Calu3 (cell line): Measurements from ENCODE around the gene PUS10. TPM values are rescaled to one million over a fixed set of nuclear protein-coding genes. Genes with fewer than 3 reads are reported as not detected.
"Not testable (repeated sequence)": the region's sequence is repeated elsewhere in the genome, so short reads cannot be mapped to it uniquely, and the experiment has no call there.

Experiments
- BruUV-seq: library from RNA; stranded (reverse); fragments of 400-500 nt; replicated peaks from 2 replicates; lab custom pipeline; 2021; lab: Mats Ljungman, UMichigan
- CTCF ChIA-PET: fragments of 300-600 bp; sonication (Branson Sonifier 250); formaldehyde crosslinking; loops from one replicate; lab custom pipeline; 2022; ENCODE audit warnings: antibody characterized with exemption; lab: Charles Lee
- DNase-seq: peaks from one replicate; pipeline ENCODE4 v3.0.0; 2022
- H3K27ac Mint-ChIP-seq: one replicate; pipeline ENCODE4 v1.8.0; 2022; ENCODE audit warnings: mixed read lengths; ENCODE audit not compliant: unreplicated experiment
- H3K27me3 Mint-ChIP-seq: one replicate; pipeline ENCODE4 v1.8.0; 2022; ENCODE audit warnings: mixed read lengths; ENCODE audit not compliant: unreplicated experiment
- H3K36me3 Mint-ChIP-seq: one replicate; pipeline ENCODE4 v1.8.0; 2022; ENCODE audit warnings: mild to moderate bottlenecking, moderate library complexity, mixed read lengths; ENCODE audit not compliant: insufficient read depth, unreplicated experiment
- H3K4me1 Mint-ChIP-seq: one replicate; pipeline ENCODE4 v1.8.0; 2022; ENCODE audit warnings: mild to moderate bottlenecking, low read depth, mixed read lengths; ENCODE audit not compliant: unreplicated experiment
- H3K4me3 Mint-ChIP-seq: one replicate; pipeline ENCODE4 v1.8.0; 2022; ENCODE audit warnings: mild to moderate bottlenecking, low read depth, moderate library complexity, mixed read lengths; ENCODE audit not compliant: unreplicated experiment
- H3K9me3 Mint-ChIP-seq: one replicate; pipeline ENCODE4 v1.8.0; 2022; ENCODE audit warnings: low read depth, mixed read lengths; ENCODE audit not compliant: unreplicated experiment
- CTCF ChIP-seq: fragments of 200-600 bp; IDR thresholded peaks from one replicate; pipeline ENCODE4 v1.8.0; 2022; ENCODE audit warnings: antibody characterized with exemption; ENCODE audit not compliant: unreplicated experiment
- intact Hi-C: fragments of 100-400 bp; cut with micrococcal nuclease; formaldehyde crosslinking; loops from one replicate; pipeline ENCODE4 v1.10.0; 2022; ENCODE audit not compliant: unreplicated experiment
- total RNA-seq: library from RNA; stranded (reverse); gene quantifications from 2 replicates; pipeline ENCODE4 v1.2.3, GENCODE V29; 2022

PUS10 gene
- total RNA-seq, 1 experiment from 2014 or later, result 7.2 TPM

GRCh38 chr2:61042807-61043206 is 24.8 kb upstream of the PUS10 start:
- H3K27me3 Mint-ChIP-seq, result no peaks in the 10 kb centered on the region
- no peak overlapping the region for H3K27ac Mint-ChIP-seq
- intact Hi-C loops, result no loop called here
- H3K36me3 Mint-ChIP-seq, result peaks cover 24% of the 10 kb centered on the region
- H3K4me3 Mint-ChIP-seq, result no peak overlapping the region
- H3K4me1 Mint-ChIP-seq, result no peaks in the 10 kb centered on the region
- peaks cover 9% of the 10 kb centered on the region for H3K9me3 Mint-ChIP-seq
- no peak for TF ChIP-seq CTCF
- CTCF ChIA-PET, result no interaction called here
- no peak for DNase-seq
- BruUV-seq, result no TSS peak

DNA sequence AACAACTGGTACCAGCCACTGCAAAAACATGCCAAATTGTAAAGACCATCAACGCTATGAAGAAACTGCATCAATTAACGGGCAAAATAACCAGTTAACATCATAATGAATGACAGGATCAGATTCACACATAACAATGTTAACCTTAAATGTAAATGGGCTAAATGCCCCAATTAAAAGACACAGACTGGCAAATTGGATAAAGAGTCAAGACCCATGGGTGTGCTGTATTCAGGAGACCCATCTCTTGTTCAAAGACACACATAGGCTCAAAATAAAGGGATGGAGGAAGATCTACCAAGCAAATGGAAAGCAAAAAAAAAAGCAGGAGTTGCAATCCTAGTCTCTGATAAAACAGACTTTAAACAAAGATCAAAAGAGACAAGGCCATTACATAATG is 18.6 kb upstream of the PUS10 start:
- not testable (repeated sequence) for BruUV-seq

DNA sequence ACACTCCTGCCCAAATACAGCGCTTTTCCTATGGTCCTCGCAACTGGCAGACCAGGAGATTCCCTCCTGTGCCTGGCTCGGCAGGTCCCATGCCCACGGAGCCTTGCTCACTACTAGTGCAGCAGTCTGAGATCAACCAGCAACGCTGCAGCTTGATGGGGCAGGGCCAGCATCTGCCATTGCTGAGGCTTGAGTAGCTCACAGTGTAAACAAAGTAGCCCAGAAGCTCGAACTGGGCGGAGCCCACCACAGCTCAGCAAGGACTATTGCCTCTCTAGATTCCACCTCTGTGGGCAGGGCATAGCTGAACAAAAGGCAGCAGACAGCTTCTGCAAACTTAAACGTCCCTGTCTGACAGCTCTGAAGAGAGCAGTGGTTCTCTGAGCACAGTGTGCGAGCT is 16.5 kb upstream of the PUS10 start:
- H3K4me1 Mint-ChIP-seq, BruUV-seq, H3K27ac Mint-ChIP-seq, intact Hi-C loops, H3K27me3 Mint-ChIP-seq, DNase-seq, H3K4me3 Mint-ChIP-seq: not testable (repeated sequence)
- Mint-ChIP-seq H3K36me3 (peaks cover 35% of the 10 kb centered on the region), H3K9me3 (peaks cover 26% of the 10 kb centered on the region)
- CTCF ChIA-PET, result interaction anchor here (0.6 kb wide), 1 partner anchor 217 kb away, joined by 3 read pairs; no protein-coding TSS in a partner anchor

More for the DNA sequence above, 18.6 kb upstream of the PUS10 start:
- H3K27ac Mint-ChIP-seq, H3K4me1 Mint-ChIP-seq, intact Hi-C loops, DNase-seq, H3K4me3 Mint-ChIP-seq, H3K27me3 Mint-ChIP-seq: not testable (repeated sequence)
- CTCF ChIA-PET, result interaction anchor here (0.7 kb wide), 1 partner anchor 407 kb away, joined by 3 read pairs; no protein-coding TSS in a partner anchor
- Mint-ChIP-seq H3K36me3 (peaks cover 32% of the 10 kb centered on the region), H3K9me3 (peaks cover 32% of the 10 kb centered on the region)

DNA sequence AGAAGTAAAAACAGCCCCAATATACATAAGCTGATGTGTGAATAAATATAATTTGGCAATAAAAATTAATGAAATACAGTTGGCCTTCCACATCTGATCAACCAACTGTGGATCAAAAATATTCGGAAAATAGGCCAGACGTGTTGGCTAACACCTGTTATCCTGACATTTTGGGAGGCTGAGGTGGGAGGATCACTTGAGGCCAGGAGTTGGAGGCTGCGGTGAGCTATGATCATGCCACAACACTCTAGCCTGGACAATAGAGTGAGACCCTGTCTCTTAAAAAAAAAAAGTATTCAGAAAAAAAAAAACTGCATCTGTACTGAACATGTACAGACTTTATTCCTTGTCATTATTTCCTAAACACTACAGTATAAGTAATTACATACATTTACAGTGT is 11.5 kb upstream of the PUS10 start:
- BruUV-seq, result no TSS peak
- intact Hi-C loops, result no loop called here
- Mint-ChIP-seq H3K4me3 (no peak overlapping the region), H3K27me3 (no peaks in the 10 kb centered on the region), H3K9me3 (peaks cover 14% of the 10 kb centered on the region), H3K27ac (no peak overlapping the region), H3K4me1 (no peaks in the 10 kb centered on the region), H3K36me3 (peaks cover 29% of the 10 kb centered on the region)
- DNase-seq, result no peak
- CTCF ChIA-PET, result interaction anchor here (0.7 kb wide), 1 partner anchor 575 kb away, joined by 7 read pairs; no protein-coding TSS in a partner anchor
- TF ChIP-seq CTCF, result no peak

DNA sequence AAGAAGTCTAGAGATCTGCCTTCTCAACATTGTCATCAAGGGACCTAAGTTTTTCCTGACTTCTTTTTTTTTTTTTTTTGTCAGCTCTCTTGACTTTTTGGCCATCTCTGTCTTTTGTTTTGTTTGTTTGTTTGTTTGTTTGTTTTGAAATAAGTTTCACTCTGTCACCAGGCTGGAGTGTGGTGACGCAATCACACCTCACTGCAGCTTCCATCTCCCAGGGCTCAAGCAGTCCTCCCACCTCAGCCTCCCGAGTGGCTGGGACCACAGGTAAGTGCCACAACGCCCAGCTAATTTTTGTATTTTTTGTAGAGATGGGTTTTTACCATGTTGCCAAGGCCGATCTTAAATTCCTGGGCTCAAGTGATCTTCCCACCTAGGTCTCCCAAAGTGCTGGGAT is 5.6 kb upstream of the PUS10 start:
- no TSS peak for BruUV-seq
- intact Hi-C loops, result no loop called here
- Mint-ChIP-seq H3K4me3 (no peak overlapping the region), H3K36me3 (peaks cover 46% of the 10 kb centered on the region), H3K4me1 (peaks cover 9% of the 10 kb centered on the region), H3K27ac (peak overlapping the region; percentile 47), H3K9me3 (peaks cover 15% of the 10 kb centered on the region), H3K27me3 (no peaks in the 10 kb centered on the region)
- TF ChIP-seq CTCF, result no peak
- DNase-seq, result no peak
- CTCF ChIA-PET, result no interaction called here
